PC-3 (cell line): ENCODE results near the gene MLIP. TPM values are rescaled to one million over a fixed set of nuclear protein-coding genes. Genes with fewer than 3 reads are reported as not detected.
A peak's percentile ranks its signal among the peaks of the same experiment; 100 is the strongest.

Experiments
- ATAC-seq: fragments of 200-7000 bp; cut with Tn5 transposase; 2 replicates; pipeline ENCODE4 v1.9.1; 2020; ENCODE audit warnings: mild to moderate bottlenecking, moderate library complexity
- BruUV-seq: library from RNA; stranded (reverse); fragments of 400-500 nt; replicated peaks from 2 replicates; lab custom pipeline; 2021; lab: Mats Ljungman, UMichigan
- CTCF ChIA-PET: fragments of 300-600 bp; sonication (Branson Sonifier 250); formaldehyde crosslinking; loops from one replicate; lab custom pipeline; 2022; ENCODE audit warnings: antibody characterized with exemption; lab: Charles Lee
- POLR2A ChIA-PET: fragments of 300-600 bp; sonication (Branson Sonifier 250); formaldehyde crosslinking; loops from one replicate; lab custom pipeline; 2022; ENCODE audit warnings: antibody characterized with exemption; ENCODE audit not compliant: unreplicated experiment; lab: Charles Lee
- DNase-seq: peaks from one replicate; pipeline ENCODE4 v3.0.0-alpha.2; 2015
- H2AFZ ChIP-seq: fragments of 300-600 bp; sonication (generic); 2 replicates; pipeline ENCODE4 v1.6.0; 2016; ENCODE audit warnings: antibody characterized with exemption, low read length
- H3F3A ChIP-seq: fragments of 300-600 bp; sonication (generic); one replicate; pipeline ENCODE4 v1.6.0; 2017; ENCODE audit warnings: antibody characterized with exemption, low read length, control low read depth, mild to moderate bottlenecking; ENCODE audit not compliant: unreplicated experiment
- H3K27ac ChIP-seq: fragments of 300-600 bp; sonication (generic); 2 replicates; pipeline ENCODE4 v1.5.1; 2016; ENCODE audit warnings: mild to moderate bottlenecking, low read length
- H3K27me3 ChIP-seq: fragments of 300-600 bp; sonication (generic); 2 replicates; pipeline ENCODE4 v1.6.1; 2016; ENCODE audit warnings: low read length, mixed read lengths
- H3K36me3 ChIP-seq: fragments of 300-600 bp; sonication (generic); 2 replicates; pipeline ENCODE4 v1.6.1; 2016; ENCODE audit warnings: low read depth, mixed run types, low read length, mixed read lengths
- H3K4me1 ChIP-seq: fragments of 300-600 bp; sonication (generic); 2 replicates; pipeline ENCODE4 v1.5.1; 2016; ENCODE audit warnings: low read length; ENCODE audit not compliant: insufficient read depth
- H3K4me2 ChIP-seq: fragments of 300-600 bp; sonication (generic); 2 replicates; pipeline ENCODE4 v1.6.0; 2016; ENCODE audit warnings: low read length
- H3K4me3 ChIP-seq: fragments of 300-600 bp; sonication (generic); 2 replicates; pipeline ENCODE4 v1.5.1; 2016; ENCODE audit warnings: mild to moderate bottlenecking, low read length, mixed read lengths
- H3K79me2 ChIP-seq: fragments of 300-600 bp; sonication (generic); 2 replicates; pipeline ENCODE4 v1.6.1; 2017; ENCODE audit warnings: low read length, mixed read lengths
- H3K9ac ChIP-seq: fragments of 300-600 bp; sonication (generic); 2 replicates; pipeline ENCODE4 v1.6.0; 2016; ENCODE audit warnings: mild to moderate bottlenecking, low read length
- H3K9me2 ChIP-seq: fragments of 300-600 bp; sonication (generic); replicated peaks from 2 replicates; pipeline ENCODE4 v1.6.1; 2016; ENCODE audit warnings: mixed run types, low read length, mixed read lengths
- H3K9me3 ChIP-seq: fragments of 300-600 bp; sonication (generic); 2 replicates; pipeline ENCODE4 v1.6.1; 2016; ENCODE audit warnings: low read length, mixed read lengths
- H4K20me1 ChIP-seq: fragments of 300-600 bp; sonication (generic); 2 replicates; pipeline ENCODE4 v1.6.1; 2016; ENCODE audit warnings: low read length, mixed read lengths
- CTCF ChIP-seq: fragments of 300-600 bp; sonication (generic); conservative IDR thresholded peaks from 2 replicates; pipeline ENCODE4 v1.5.1; 2017; ENCODE audit warnings: antibody characterized with exemption, low read depth, mild to moderate bottlenecking, low read length
- EZH2 ChIP-seq: fragments of 300-600 bp; sonication (generic); IDR thresholded peaks from one replicate; pipeline ENCODE4 v1.6.1; 2017; ENCODE audit warnings: antibody characterized with exemption, mild to moderate bottlenecking, low read length; ENCODE audit not compliant: unreplicated experiment
- EZH2phosphoT487 ChIP-seq: fragments of 300-600 bp; sonication (generic); IDR thresholded peaks from 2 replicates; pipeline ENCODE4 v1.6.1; 2018; ENCODE audit warnings: mild to moderate bottlenecking, antibody characterized with exemption, low read length, borderline replicate concordance
- intact Hi-C: fragments of 100-400 bp; cut with micrococcal nuclease; formaldehyde crosslinking; loops from 2 replicates; pipeline ENCODE4 v1.9.0; 2023
- total RNA-seq: library from RNA; depleted of rRNA; stranded (reverse); fragments of >200 nt; gene quantifications from 2 replicates; pipeline ENCODE4 v1.2.3, GENCODE V29; 2014

MLIP gene
- total RNA-seq, 1 experiment from 2014 or later: not detected

- no peaks in the 10 kb centered on the region for H4K20me1 ChIP-seq
- H3K36me3 ChIP-seq: no peaks in the 10 kb centered on the region
- no peak overlapping the region for H3K27ac ChIP-seq
- no peaks in the 10 kb centered on the region for H3K4me1 ChIP-seq
- BruUV-seq: no TSS peak
- no peak for TF ChIP-seq EZH2phosphoT487
- TF ChIP-seq EZH2: no peak
- no peak for TF ChIP-seq CTCF
- no peaks in the 10 kb centered on the region for H3K27me3 ChIP-seq
- H3K9me2 ChIP-seq: no peaks in the 10 kb centered on the region
- no peak overlapping the region for H2AFZ ChIP-seq
- ChIA-PET CTCF (no interaction called here), POLR2A (no interaction called here)
- ATAC-seq (no peak), DNase-seq (no peak)
- no peak overlapping the region for H3K4me3 ChIP-seq
- no peak overlapping the region for H3K9ac ChIP-seq
- intact Hi-C loops: no loop called here
- H3F3A ChIP-seq: no peaks in the 10 kb centered on the region
- no peaks in the 10 kb centered on the region for H3K79me2 ChIP-seq
- H3K9me3 ChIP-seq: no peaks in the 10 kb centered on the region
- H3K4me2 ChIP-seq: no peak overlapping the region
Observed at GRCh38 chr6:54301770-54302169, 190.5 kb downstream of the MLIP start.

GRCh38 chr6:54307439-54307910 lies 196.2 kb downstream of the MLIP start:
- BruUV-seq: no TSS peak
- Histone ChIP-seq H3K4me2 (0 out of 2 replicates have a peak overlapping the region, but pooled peaks have one; percentile 14), H3K27me3 (no peaks in the 10 kb centered on the region), H3K9ac (no peak overlapping the region), H2AFZ (peak overlapping the region; percentile 17; the same call in 1 of the 2 replicates), H3K79me2 (no peaks in the 10 kb centered on the region), H3K9me2 (no peaks in the 10 kb centered on the region), H3K27ac (0 out of 2 replicates have a peak overlapping the region, but pooled peaks have one; percentile 7), H4K20me1 (no peaks in the 10 kb centered on the region), H3K36me3 (no peaks in the 10 kb centered on the region), H3K4me1 (peaks cover 11% of the 10 kb centered on the region; the same call in 1 of the 2 replicates), H3K9me3 (no peaks in the 10 kb centered on the region), H3F3A (no peaks in the 10 kb centered on the region), H3K4me3 (no peak overlapping the region)
- TF ChIP-seq EZH2phosphoT487: no peak
- TF ChIP-seq CTCF: no peak
- TF ChIP-seq EZH2: no peak
- peak; percentile 59 for DNase-seq
- POLR2A ChIA-PET: interaction anchor here (0.5 kb wide), 1 partner anchor 311 kb away, joined by 3 read pairs; no protein-coding TSS in a partner anchor
- ATAC-seq: peak; percentile 81
- CTCF ChIA-PET: interaction anchor here (0.5 kb wide), 1 partner anchor 184 kb away, joined by 3 read pairs; no protein-coding TSS in a partner anchor
- intact Hi-C loops: no loop called here

GRCh38 chr6:54308289-54308985 lies 197.2 kb downstream of the MLIP start, which contains the start of gene TINAG:
Gene TINAG (plus strand): TSS chr6:54308441. CDS start chr6:54308551, 110 bp downstream.
- Histone ChIP-seq H3K36me3 (no peaks in the 10 kb centered on the region), H3K9me3 (no peaks in the 10 kb centered on the region), H2AFZ (peak within 1 kb of the TSS; percentile 17; the same call in 1 of the 2 replicates), H3K4me1 (peaks cover 11% of the 10 kb centered on the region; the same call in 1 of the 2 replicates), H3K79me2 (no peaks in the 10 kb centered on the region), H4K20me1 (no peaks in the 10 kb centered on the region), H3K4me2 (0 out of 2 replicates have a peak within 1 kb of the TSS, but pooled peaks have one; percentile 14), H3K4me3 (no peak within 1 kb of the TSS), H3K9ac (no peak within 1 kb of the TSS), H3K27ac (0 out of 2 replicates have a peak within 1 kb of the TSS, but pooled peaks have one; percentile 7), H3K9me2 (no peaks in the 10 kb centered on the region), H3F3A (no peaks in the 10 kb centered on the region), H3K27me3 (no peaks in the 10 kb centered on the region)
- CTCF ChIA-PET: no interaction called here
- BruUV-seq: no TSS peak
- POLR2A ChIA-PET: interaction anchor here (0.7 kb wide), 1 partner anchor 22 kb away, joined by 4 read pairs; no protein-coding TSS in a partner anchor
- TF ChIP-seq CTCF (no peak), EZH2phosphoT487 (no peak), EZH2 (no peak)
- DNase-seq (no peak), ATAC-seq (no peak)
- intact Hi-C loops: no loop called here
